DOHH2 (cell line): ENCODE measurements around the gene NUP50.

Source experiments
- H3F3A ChIP-seq: fragments of 200-600 bp; sonication (generic), shearing (Covaris generic); 2 replicates; pipeline ENCODE4 v1.6.0; 2016; ENCODE audit warnings: antibody characterized with exemption, mild to moderate bottlenecking; ENCODE audit not compliant: control insufficient read depth, insufficient read depth
- H3K27ac ChIP-seq: fragments of 200-600 bp; sonication (generic); 2 replicates; pipeline ENCODE4 v1.5.1; 2014; ENCODE audit warnings: low read depth, mild to moderate bottlenecking, low read length, moderate library complexity
- H3K27me3 ChIP-seq: fragments of 200-600 bp; sonication (generic); 2 replicates; pipeline ENCODE4 v1.6.1; 2014; ENCODE audit warnings: mild to moderate bottlenecking, low read length, mixed read lengths; ENCODE audit not compliant: control insufficient read depth
- H3K36me3 ChIP-seq: fragments of 200-600 bp; sonication (generic); 2 replicates; pipeline ENCODE4 v1.6.1; 2014; ENCODE audit warnings: mild to moderate bottlenecking, low read length, moderate library complexity, mixed read lengths; ENCODE audit not compliant: control insufficient read depth
- H3K4me1 ChIP-seq: fragments of 200-600 bp; sonication (generic); 2 replicates; pipeline ENCODE4 v1.6.1; 2014; ENCODE audit warnings: mild to moderate bottlenecking, low read length, mixed read lengths; ENCODE audit not compliant: control insufficient read depth
- H3K4me2 ChIP-seq: fragments of 200-600 bp; sonication (generic); 2 replicates; pipeline ENCODE4 v1.6.0; 2014; ENCODE audit warnings: mild to moderate bottlenecking, low read length, moderate library complexity
- H3K4me3 ChIP-seq: fragments of 200-600 bp; sonication (generic); 2 replicates; pipeline ENCODE4 v1.5.1; 2014; ENCODE audit warnings: mild to moderate bottlenecking, low read length, mixed read lengths
- H3K79me2 ChIP-seq: fragments of 200-600 bp; sonication (generic); 2 replicates; pipeline ENCODE4 v1.6.1; 2014; ENCODE audit warnings: mild to moderate bottlenecking, low read length, mixed read lengths; ENCODE audit not compliant: control insufficient read depth
- H3K9me2 ChIP-seq: fragments of 200-600 bp; sonication (generic); replicated peaks from 2 replicates; pipeline ENCODE4 v1.6.1; 2014; ENCODE audit warnings: mild to moderate bottlenecking, low read length, mixed read lengths; ENCODE audit not compliant: control insufficient read depth
- H3K9me3 ChIP-seq: fragments of 200-600 bp; sonication (generic); 2 replicates; pipeline ENCODE4 v1.6.1; 2014; ENCODE audit warnings: antibody characterized with exemption, low read length, mixed read lengths; ENCODE audit not compliant: control insufficient read depth, insufficient read depth
- H4K20me1 ChIP-seq: fragments of 200-600 bp; sonication (generic); 2 replicates; pipeline ENCODE4 v1.6.0; 2014; ENCODE audit warnings: low read depth, mild to moderate bottlenecking, antibody characterized with exemption, low read length, moderate library complexity; ENCODE audit not compliant: control insufficient read depth, insufficient read depth
- CTCF ChIP-seq: fragments of 200-600 bp; sonication (generic); IDR thresholded peaks from one replicate; pipeline ENCODE4 v1.5.1; 2014; ENCODE audit warnings: antibody characterized with exemption, mild to moderate bottlenecking, low read depth, low read length; ENCODE audit not compliant: poor library complexity, severe bottlenecking
- EZH2phosphoT487 ChIP-seq: fragments of 200-600 bp; sonication (generic); IDR thresholded peaks from 2 replicates; pipeline ENCODE4 v1.6.1; 2017; ENCODE audit warnings: borderline replicate concordance, mild to moderate bottlenecking, antibody characterized with exemption, low read length, moderate library complexity, mixed read lengths

The NUP50 gene

DNA sequence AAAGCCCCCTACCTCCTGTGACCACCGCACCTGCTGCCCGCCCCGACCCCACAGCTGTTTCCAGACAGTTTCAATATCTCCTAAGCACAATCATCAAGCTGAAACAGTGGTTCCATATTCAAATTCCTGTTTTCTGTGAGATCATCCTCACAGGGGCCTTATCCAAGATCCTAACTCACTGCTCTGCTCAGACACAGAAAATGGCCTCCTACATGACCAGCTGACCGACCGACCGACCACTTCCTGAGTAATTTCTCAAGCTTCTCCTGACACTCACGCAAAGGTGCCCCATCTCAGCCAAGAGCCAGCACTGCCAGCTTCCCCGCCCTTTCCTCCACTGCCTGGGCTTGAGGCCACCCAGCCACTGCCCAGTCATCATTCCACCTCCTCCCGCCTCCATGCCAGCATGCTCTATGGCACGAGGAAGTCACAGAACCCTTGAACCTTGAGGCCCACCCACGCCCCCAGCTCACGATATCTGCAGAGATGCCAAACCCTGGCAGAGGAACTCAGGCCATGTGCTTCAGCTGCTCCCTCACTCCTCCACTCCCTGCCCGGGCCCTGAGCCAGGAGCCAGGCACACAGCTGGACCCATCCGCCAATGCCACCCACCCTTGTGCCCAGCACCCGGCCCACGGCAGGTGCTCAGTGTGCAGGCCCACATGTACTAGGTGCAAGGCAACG is 62.9 kb downstream of the NUP50 start:
- H3K36me3 ChIP-seq, result no peaks in the 10 kb centered on the region
- no peak for TF ChIP-seq CTCF
- no peak for TF ChIP-seq EZH2phosphoT487
- H3F3A ChIP-seq, result no peaks in the 10 kb centered on the region
- peaks cover 10% of the 10 kb centered on the region; the same call in 1 of the 2 replicates for H4K20me1 ChIP-seq
- H3K27me3 ChIP-seq, result no peaks in the 10 kb centered on the region
- H3K4me3 ChIP-seq, result no peak overlapping the region
- no peaks in the 10 kb centered on the region for H3K9me3 ChIP-seq
- no peak overlapping the region for H3K4me2 ChIP-seq
- H3K9me2 ChIP-seq, result no peaks in the 10 kb centered on the region
- peaks cover 7% of the 10 kb centered on the region; the same call in 1 of the 2 replicates for H3K4me1 ChIP-seq
- peaks cover 66% of the 10 kb centered on the region for H3K79me2 ChIP-seq
- H3K27ac ChIP-seq, result no peak overlapping the region

DNA sequence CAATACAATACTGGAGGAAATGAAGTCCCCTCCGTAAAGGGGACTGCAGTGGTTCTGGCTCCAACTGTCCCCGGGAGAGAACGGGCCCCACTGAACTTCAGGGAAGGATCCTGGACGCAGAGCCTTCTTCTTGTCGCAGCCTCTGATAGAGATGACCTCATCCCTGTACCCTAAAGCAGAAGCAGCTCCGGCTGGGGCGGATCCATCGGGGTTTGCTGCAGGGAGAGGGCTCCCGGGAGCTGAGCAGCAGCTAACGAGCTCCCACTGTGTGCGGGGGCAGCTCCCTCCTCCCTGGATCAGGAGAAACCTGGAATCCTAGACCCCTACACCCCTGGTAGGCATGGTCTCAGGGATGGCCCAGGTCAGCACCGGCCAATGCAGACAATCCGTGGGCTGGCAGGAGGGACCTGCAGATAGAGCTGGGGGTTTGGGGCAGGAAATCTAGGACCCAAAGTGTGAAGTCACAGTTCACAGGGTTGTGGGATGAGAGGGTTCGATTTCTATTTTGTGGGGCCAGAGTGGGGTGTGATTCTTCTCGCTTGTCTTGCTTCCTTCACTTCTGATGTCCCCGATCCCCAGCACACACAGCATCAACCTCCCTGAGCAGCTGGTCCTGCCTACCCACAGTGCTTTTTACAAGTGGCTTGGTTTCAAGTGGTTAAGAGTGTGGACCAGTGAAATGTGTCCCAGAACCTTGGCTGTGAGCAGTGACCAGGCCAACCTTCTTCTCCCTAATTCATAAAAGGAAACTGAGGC is 64.1 kb downstream of the NUP50 start:
- no peak overlapping the region for H3K4me3 ChIP-seq

DNA sequence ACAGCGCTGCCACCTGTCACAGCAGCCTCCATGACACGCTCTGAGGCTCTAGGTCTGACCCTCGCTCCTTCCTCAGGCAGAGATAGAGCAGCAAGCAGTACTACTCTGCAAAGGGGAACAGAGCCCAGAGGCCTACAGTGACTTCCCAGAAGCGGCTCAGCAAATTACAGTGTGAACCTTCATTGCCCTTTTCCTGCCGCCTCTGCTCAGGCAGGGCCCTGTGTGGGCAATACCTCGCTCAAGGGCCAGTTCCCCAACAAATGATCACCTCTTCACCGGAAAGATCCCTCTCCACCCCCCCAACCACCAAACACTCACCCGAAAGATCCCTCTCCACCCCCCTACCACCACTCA is 64.7 kb downstream of the NUP50 start:
- Histone ChIP-seq H3K4me3 (no peak overlapping the region), H3K4me2 (no peak overlapping the region), H3K27me3 (no peaks in the 10 kb centered on the region), H3K36me3 (peaks cover 4% of the 10 kb centered on the region; the same call in 1 of the 2 replicates), H3K27ac (no peak overlapping the region), H3K4me1 (no peaks in the 10 kb centered on the region; the same call in 1 of the 2 replicates), H3K9me3 (no peaks in the 10 kb centered on the region), H3F3A (no peaks in the 10 kb centered on the region), H3K9me2 (no peaks in the 10 kb centered on the region), H3K79me2 (peaks cover 65% of the 10 kb centered on the region), H4K20me1 (peaks cover 10% of the 10 kb centered on the region; the same call in 1 of the 2 replicates)
- TF ChIP-seq CTCF, result no peak
- no peak for TF ChIP-seq EZH2phosphoT487

More for the DNA sequence above, 64.1 kb downstream of the NUP50 start:
- no peak overlapping the region for H3K27ac ChIP-seq
- no peaks in the 10 kb centered on the region for H3K27me3 ChIP-seq
- no peak for TF ChIP-seq CTCF
- H3K4me2 ChIP-seq, result no peak overlapping the region
- no peaks in the 10 kb centered on the region for H3F3A ChIP-seq
- H3K4me1 ChIP-seq, result peaks cover 5% of the 10 kb centered on the region; the same call in 1 of the 2 replicates
- H4K20me1 ChIP-seq, result peaks cover 14% of the 10 kb centered on the region; the same call in 1 of the 2 replicates
- H3K9me3 ChIP-seq, result no peaks in the 10 kb centered on the region
- no peaks in the 10 kb centered on the region for H3K9me2 ChIP-seq
- H3K36me3 ChIP-seq, result no peaks in the 10 kb centered on the region; the same call in 1 of the 2 replicates
- H3K79me2 ChIP-seq, result peaks cover 65% of the 10 kb centered on the region
